ENCODE measurements around the gene TRERF1.

The TRERF1 gene

GRCh38 chr6:42394151-42394550 lies 57.6 kb downstream of the TRERF1 start:
- DNase-seq, result no peak

- no peak for DNase-seq
These were observed 58.4 kb downstream of the TRERF1 start for GRCh38 chr6:42393339-42393738.

- no peak for DNase-seq
These were observed 58.9 kb downstream of the TRERF1 start for GRCh38 chr6:42392833-42393232.

GRCh38 chr6:42391441-42391840 lies 60.3 kb downstream of the TRERF1 start:
- DNase-seq, result no peak

- no peak for DNase-seq
These were observed 61.3 kb downstream of the TRERF1 start for GRCh38 chr6:42390228-42390934.

- no peak for DNase-seq
These were observed 62.0 kb downstream of the TRERF1 start for GRCh38 chr6:42389736-42390135.

- DNase-seq, result no peak
These were observed 63.7 kb downstream of the TRERF1 start for GRCh38 chr6:42388046-42388445.

GRCh38 chr6:42387336-42387735 lies 64.4 kb downstream of the TRERF1 start:
- DNase-seq, result no peak

GRCh38 chr6:42385339-42385738 lies 66.4 kb downstream of the TRERF1 start:
- no peak for DNase-seq

- DNase-seq, result no peak
These were observed 68.1 kb downstream of the TRERF1 start for GRCh38 chr6:42383421-42384205.

GRCh38 chr6:42381850-42382249 lies 69.9 kb downstream of the TRERF1 start:
- no peak for DNase-seq

- DNase-seq, result no peak
These were observed 71.3 kb downstream of the TRERF1 start for GRCh38 chr6:42380228-42380979.

- no peak for DNase-seq
These were observed 73.2 kb downstream of the TRERF1 start for GRCh38 chr6:42378536-42378935.

- no peak for DNase-seq
These were observed 73.6 kb downstream of the TRERF1 start for GRCh38 chr6:42378125-42378524.

- DNase-seq, result no peak
These were observed 76.6 kb downstream of the TRERF1 start for GRCh38 chr6:42375007-42375635.

- no peak for DNase-seq
These were observed 77.6 kb downstream of the TRERF1 start for GRCh38 chr6:42374018-42374669.

GRCh38 chr6:42372699-42373098 lies 79.0 kb downstream of the TRERF1 start:
- no peak for DNase-seq

GRCh38 chr6:42370323-42370985 lies 81.3 kb downstream of the TRERF1 start:
- DNase-seq, result no peak

- no peak for DNase-seq
These were observed 82.2 kb downstream of the TRERF1 start for GRCh38 chr6:42369568-42369967.

GRCh38 chr6:42368181-42368580 lies 83.5 kb downstream of the TRERF1 start:
- DNase-seq, result no peak

- DNase-seq, result no peak
These were observed 84.2 kb downstream of the TRERF1 start for GRCh38 chr6:42367353-42368011.

GRCh38 chr6:42366999-42367352 lies 84.8 kb downstream of the TRERF1 start:
- no peak for DNase-seq

Data from cortex of kidney (tissue), 1 donor.